ENCODE data around the gene SCN5A.
A peak's percentile ranks its signal among the peaks of the same experiment; 100 is the strongest.

Gene SCN5A

DNA sequence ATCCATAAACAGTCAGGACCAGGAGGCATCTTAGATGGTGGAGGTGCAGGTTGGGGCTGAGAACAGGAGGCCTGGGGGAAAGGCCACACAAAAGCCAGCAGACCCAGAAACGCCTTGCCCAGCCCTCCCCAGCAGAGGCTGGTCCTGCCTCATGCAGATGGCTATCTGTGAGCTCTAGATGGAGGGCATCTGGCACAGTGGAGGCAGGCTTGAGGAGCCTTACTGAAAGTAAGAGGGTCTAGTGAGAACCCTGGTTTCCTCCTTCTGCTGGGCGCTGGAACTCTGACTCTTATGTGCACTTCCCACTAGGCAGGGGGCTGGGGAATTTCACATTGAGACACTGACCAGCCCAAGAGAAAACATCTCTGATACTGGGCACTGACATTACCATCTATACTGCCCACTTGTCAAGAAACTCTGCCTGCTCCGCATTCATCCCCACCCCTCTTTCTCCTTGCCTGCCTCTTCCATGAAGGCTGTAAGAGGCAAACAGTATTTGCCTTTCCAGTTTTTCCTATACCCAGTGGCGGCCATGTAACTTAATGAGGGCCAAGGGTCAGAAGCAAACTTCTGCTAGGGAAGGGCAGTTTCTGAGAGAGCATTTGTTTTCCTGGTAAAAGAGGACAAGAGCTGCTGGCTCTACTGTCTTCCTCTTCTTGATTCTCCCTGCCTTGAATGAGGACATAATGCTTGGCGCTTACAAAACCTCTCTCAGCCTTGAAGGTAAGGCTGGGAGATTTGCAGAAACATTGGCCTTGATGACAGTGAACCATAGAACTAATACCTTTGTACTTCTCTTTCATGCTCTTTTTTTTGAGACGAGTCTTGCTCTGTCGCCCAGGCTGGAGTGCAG lies 4.4 kb upstream of the SCN5A start:
- H3K4me3 ChIP-seq (ENCODE audit: low read depth, low read length): no peak overlapping the region
- DNase-seq (ENCODE audit: low read depth): no peak
- TF ChIP-seq, protein P1, sequence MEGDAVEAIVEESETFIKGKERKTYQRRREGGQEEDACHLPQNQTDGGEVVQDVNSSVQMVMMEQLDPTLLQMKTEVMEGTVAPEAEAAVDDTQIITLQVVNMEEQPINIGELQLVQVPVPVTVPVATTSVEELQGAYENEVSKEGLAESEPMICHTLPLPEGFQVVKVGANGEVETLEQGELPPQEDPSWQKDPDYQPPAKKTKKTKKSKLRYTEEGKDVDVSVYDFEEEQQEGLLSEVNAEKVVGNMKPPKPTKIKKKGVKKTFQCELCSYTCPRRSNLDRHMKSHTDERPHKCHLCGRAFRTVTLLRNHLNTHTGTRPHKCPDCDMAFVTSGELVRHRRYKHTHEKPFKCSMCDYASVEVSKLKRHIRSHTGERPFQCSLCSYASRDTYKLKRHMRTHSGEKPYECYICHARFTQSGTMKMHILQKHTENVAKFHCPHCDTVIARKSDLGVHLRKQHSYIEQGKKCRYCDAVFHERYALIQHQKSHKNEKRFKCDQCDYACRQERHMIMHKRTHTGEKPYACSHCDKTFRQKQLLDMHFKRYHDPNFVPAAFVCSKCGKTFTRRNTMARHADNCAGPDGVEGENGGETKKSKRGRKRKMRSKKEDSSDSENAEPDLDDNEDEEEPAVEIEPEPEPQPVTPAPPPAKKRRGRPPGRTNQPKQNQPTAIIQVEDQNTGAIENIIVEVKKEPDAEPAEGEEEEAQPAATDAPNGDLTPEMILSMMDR (IDR thresholded peaks at IDR 0.05; ENCODE audit: low read depth, low read length, missing control alignments): no peak

DNA sequence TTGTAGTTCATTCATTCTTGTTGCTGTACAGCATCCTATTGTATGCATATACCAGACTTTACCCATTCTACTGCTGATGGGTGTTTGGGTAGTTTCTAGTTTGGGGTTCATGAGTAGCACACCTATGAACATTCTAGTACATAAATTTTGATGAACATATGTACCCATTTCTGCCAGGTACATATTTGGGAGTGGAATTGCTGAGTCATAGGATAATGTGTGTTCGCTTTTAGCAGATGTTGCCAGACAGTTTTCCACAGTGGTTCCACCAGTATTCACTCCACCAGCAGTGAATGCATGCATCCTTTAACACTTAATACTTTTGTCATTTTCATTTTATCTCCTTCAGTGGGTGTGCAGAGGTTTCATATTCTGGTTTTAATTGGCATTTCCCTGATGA lies 3.4 kb upstream of the SCN5A start:
- no peak overlapping the region for H3K4me3 ChIP-seq (ENCODE audit: low read depth, low read length)
- TF ChIP-seq, protein P1 (IDR thresholded peaks at IDR 0.05; ENCODE audit: low read depth, low read length, missing control alignments): no peak
- no peak for DNase-seq (ENCODE audit: low read depth)

DNA sequence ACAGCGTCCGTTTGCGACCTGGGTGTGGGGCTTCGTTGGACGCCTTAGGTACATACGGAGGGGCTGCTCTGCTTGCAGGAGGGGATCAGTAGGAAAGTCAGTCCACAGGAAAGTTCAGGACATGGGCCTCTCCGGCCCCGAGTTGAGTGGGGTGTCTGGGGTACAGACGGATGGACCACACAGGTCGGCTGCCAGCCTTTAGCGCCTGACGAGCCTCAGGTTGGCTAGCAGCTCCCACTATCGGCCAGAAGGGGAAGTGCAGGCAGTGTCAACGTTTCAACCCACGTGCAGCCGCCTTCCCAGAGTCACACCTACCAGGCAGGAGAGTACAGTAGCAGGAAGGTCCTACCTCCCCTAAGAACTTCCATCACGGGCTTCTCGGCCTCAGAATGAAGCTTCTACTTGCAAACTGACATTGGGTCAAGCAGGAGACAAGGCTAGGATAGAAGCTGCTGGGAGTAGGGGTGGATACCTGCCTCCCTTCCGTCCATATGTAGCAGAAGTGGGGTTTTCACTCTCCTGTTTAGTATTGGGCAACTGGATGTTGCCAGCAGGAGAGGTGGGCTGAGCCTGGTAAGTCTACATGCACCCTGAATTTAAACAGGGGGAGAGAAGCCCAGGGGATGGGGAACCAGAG lies 1.8 kb upstream of the SCN5A start:
- TF ChIP-seq, protein P1 (IDR thresholded peaks at IDR 0.05; ENCODE audit: low read depth, low read length, missing control alignments): peak; percentile 100
- no peak for DNase-seq (ENCODE audit: low read depth)
- H3K4me3 ChIP-seq (ENCODE audit: low read depth, low read length): no peak overlapping the region

DNA sequence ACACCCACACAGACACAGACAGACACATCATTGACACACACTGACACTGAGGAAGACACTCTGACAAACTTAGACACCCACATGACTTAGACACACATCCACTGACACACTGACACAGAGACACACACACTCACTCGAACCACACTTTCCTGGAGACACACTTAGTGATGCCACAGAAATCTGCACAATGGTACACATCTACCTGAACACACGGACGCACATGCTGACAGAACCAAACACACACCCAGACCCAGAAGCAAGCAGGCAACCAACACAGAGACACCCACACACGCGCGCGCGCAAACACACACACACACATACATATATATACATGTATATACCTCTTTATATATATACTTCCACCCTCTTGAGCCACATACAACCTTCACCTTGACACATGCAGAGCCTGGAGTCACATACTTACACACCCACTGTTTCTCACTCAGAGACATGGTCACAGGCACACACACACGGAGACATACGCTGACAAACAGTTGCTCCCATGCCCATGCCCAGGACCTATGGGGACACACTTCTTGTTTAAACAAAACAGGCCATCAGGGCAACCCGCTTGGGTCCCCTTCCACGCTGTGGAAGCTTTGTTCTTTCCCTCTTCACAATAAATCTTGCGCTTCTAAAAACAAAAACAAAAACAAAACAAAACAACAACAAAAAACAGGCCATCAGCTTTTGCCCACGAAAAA lies 913 bp upstream of the SCN5A start:
- TF ChIP-seq, protein P1 (IDR thresholded peaks at IDR 0.05; ENCODE audit: low read depth, low read length, missing control alignments): no peak
- no peak overlapping the region for H3K4me3 ChIP-seq (ENCODE audit: low read depth, low read length)
- no peak for DNase-seq (ENCODE audit: low read depth)

DNA sequence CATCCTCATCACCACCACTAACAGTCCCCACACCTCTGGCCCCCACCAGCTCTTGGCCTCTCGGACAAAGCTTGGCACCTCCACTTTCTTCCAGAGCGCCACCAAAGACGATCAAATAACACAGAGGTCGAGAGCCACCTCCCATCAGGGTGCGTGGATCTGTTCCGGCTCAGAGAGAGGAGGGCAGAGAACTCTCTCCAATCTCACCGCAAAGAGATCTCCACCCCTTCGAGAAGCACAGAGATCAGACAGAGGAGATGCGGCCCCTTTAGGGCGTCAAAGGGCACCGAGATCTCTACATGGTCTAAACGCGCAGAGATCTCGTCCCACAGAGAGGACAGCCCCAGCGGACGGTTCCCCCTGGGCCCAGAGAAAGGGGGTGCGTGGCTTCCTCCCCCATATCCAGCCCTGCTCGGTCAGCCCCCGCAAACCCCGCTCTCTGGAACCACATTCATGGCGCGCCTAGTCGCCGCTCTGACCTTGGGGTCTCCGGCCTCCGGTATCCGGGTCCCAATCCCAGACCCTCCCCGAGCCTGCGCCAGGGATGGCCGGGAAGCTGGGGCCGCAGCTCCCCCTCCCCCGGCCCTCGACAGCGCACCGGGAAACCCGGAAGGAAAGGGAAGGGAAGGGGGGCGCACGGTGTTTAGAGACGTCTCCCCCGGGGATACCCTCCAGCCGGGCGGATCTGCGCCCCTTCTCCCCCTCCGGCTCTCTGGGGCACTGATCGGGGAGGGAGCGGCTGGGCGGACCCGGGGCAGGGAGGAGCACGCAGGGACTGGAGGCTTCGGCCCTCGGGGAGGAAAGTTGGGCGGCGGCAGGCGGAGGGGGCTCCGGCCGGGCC lies 608 bp downstream of the SCN5A start:
- no peak for DNase-seq (ENCODE audit: low read depth)
- TF ChIP-seq, protein P1 (IDR thresholded peaks at IDR 0.05; ENCODE audit: low read depth, low read length, missing control alignments): no peak
- H3K4me3 ChIP-seq (ENCODE audit: low read depth, low read length): no peak overlapping the region; the same call in 1 of the 2 replicates

DNA sequence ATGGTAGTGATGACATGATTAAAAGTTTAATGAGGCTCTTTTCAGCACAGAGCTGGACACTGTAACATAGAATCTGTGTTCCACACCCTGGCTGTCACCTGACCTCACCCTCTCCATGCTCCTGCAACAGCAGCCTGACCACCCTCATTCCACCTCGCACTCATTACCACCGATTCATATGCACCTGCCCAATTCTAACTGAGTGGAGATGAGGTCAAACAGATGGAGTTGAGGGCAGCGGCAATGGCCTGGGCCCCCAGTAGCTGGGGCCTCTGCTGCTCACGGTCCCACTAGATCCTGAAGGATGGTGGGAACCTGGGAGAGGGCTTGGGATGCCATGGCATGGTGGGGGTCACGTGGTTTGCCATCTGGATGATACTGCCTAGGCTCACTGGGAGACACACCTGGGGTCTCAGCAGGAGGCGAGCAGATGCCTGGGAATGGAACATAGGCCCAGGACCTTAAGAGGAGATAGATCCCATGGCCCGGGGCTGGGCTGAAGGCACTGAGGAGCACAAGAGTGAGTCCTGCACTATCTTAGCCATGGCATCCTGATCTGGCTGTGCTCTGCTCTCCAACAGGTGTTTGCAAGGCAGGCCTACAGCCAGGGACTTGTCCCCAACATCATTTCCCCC lies 1.3 kb downstream of the SCN5A start:
- DNase-seq (ENCODE audit: low read depth): no peak
- H3K4me3 ChIP-seq (ENCODE audit: low read depth, low read length): no peak overlapping the region
- TF ChIP-seq, protein P1 (IDR thresholded peaks at IDR 0.05; ENCODE audit: low read depth, low read length, missing control alignments): no peak
